Raji (cell line): Measurements from ENCODE around the gene NBAS.
A peak's percentile ranks its signal among the peaks of the same experiment; 100 is the strongest.

Experiments used
- POLR2A ChIP-seq: IDR thresholded peaks from 2 replicates; pipeline ENCODE4 v1.6.1; 2011; ENCODE audit warnings: low read depth, low read length, control low read depth; ENCODE audit not compliant: insufficient read depth

Gene NBAS

DNA sequence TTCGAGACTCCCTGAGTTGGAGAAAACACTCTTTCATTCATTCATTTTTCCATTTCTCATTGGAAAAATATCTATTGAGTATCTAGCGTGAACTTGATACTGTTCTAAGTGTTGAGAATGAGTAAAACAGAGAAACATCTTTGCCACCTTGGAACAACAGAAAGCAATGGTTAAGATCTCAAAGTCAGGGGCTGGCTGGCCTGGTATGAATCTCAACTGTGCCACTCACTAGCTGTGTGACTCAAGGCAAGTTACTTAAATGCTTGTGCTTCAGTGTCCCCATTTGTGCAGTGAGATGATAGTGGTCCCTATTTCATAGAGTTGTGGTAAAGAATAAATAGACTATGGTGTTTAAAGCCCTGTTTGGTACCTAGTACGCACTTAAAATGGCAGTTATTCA, 415.2 kb downstream of the NBAS start:
- TF ChIP-seq POLR2A, result no peak

GRCh38 chr2:15145046-15145817, 415.9 kb downstream of the NBAS start:
- TF ChIP-seq POLR2A, result no peak

- TF ChIP-seq POLR2A, result peak; percentile 60
These were observed 419.0 kb downstream of the NBAS start for GRCh38 chr2:15142069-15142689.

DNA sequence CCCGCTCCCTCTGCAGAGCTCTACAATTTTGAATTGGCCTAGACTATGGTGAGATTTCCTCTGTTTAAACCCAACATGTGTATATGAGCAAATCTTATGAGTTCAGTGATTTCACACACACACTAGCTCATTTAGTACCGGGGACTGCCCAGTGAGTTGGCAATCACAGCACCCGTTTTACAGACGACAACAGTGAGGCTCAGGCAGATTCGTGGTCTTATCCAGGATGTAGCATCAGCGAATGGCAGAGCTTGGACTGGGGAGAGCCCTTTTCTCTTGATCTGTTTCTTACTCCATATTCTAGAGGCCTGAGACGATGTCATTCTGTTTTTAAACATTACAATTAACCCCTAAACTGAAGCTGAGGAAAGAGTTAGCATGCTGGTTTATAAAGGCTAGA, 419.9 kb downstream of the NBAS start:
- TF ChIP-seq POLR2A, result no peak

GRCh38 chr2:15136639-15137038, 424.5 kb downstream of the NBAS start:
- no peak for TF ChIP-seq POLR2A

GRCh38 chr2:15134957-15135356, 426.2 kb downstream of the NBAS start:
- TF ChIP-seq POLR2A, result no peak

- TF ChIP-seq POLR2A, result no peak
These were observed 427.7 kb downstream of the NBAS start for GRCh38 chr2:15133461-15133860.

DNA sequence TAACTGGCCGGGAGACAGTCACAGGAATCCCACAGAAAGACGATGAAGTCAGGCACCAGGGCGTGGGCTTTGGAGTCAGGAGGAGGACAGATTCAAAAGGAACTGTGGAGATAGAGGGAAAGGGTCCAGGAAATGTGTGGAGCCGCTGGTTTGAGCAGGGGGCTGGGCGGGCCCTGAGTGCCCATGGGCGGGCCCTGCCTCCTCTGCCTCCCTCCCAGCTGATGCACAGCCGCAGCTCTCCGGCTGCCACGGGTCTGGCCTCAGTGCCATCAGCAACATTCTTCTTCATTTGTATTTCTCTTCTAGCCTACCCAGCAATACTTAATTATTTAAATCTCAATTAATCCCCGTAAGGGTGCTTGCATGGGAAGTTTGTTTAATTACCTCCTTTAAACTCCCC, 432.3 kb downstream of the NBAS start:
- no peak for TF ChIP-seq POLR2A

- no peak for TF ChIP-seq POLR2A
These were observed 433.3 kb downstream of the NBAS start for GRCh38 chr2:15127876-15128275.

- no peak for TF ChIP-seq POLR2A
These were observed 433.8 kb downstream of the NBAS start for GRCh38 chr2:15127301-15127700.

DNA sequence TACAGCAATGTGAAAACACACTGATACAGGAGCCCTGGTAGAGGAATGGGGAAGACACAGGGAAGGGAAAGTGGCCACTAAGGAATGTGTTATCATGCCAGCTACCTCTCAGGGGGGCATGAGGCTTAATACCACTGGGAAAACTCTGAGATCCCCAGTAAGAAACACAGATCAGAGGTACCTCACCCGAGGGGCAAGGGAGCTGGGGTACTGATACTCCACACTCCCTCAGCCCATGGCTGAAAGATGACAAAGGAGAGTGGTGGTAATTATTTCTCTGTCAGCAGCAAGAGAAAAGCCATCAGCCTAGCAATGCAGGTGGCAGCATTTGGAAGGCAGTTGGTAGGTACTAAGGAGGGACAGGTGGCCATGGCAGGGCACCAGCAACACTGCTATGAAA, 434.8 kb downstream of the NBAS start:
- TF ChIP-seq POLR2A, result no peak

GRCh38 chr2:15122915-15123314, 438.2 kb downstream of the NBAS start:
- TF ChIP-seq POLR2A, result no peak

DNA sequence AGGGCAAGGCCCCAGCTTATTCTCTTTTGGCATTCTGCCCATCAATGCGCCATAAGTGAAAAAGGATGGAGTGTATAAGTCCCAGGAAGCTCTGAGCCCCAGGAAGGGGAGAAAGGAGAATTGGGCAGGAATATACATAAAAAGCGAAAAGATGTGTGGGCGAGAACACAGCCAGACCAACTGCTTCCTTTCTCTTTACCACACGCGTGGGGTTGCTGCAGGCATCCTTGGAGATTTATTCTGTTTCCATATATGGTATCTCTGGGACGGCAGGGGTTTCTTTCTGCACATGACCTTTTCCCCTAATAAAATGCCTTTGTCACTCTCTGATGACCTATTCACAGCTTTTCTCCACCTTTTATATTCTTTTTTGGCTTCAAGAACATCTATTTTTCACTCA, 440.5 kb downstream of the NBAS start:
- TF ChIP-seq POLR2A, result no peak

GRCh38 chr2:15119722-15120175, 441.4 kb downstream of the NBAS start:
- TF ChIP-seq POLR2A, result no peak

GRCh38 chr2:15117409-15118050, 443.6 kb downstream of the NBAS start:
- TF ChIP-seq POLR2A, result no peak
